Measurements from ENCODE around the gene DPYD. TPM values are rescaled to one million over a fixed set of nuclear protein-coding genes. Genes with fewer than 3 reads are reported as not detected.

The DPYD gene
- total RNA-seq, 2 experiments from 2014 or later, result 34.4 to 35.9 TPM

DNA sequence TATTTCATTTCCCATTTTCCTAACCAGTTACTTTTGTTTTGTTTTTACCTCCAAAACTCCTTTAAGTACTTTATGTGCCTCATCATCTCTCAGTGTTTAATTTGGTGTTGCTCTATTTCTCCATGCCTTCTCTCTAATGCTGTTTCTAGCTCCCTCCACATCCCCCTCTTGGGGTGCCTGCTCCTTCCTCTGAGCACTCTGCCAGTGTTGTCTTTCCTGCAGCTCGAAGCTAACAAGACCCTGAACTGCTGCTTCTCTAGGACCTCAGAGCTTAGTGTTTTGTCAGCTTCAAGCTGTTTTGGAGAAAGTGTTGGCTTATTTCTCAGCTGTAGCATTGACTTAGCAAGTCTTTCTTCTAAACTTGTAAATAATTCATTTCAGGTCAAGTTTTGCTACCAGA lies 290.6 kb downstream of the DPYD start:
- Histone ChIP-seq H3K4me3 (ENCODE audit: low read length) (no peak overlapping the region), H3K4me1 (ENCODE audit: insufficient read depth, low read length) (no peaks in the 10 kb centered on the region), H3K36me3 (ENCODE audit: insufficient read depth, low read length) (no peaks in the 10 kb centered on the region), H3K27ac (ENCODE audit: low read depth in 1 of 2, low read length in 2 of 2) (no peak overlapping the region), H3K9me3 (ENCODE audit: control insufficient read depth in 1 of 2, insufficient read depth in 1 of 2, low read length in 2 of 2) (no peaks in the 10 kb centered on the region), H3K27me3 (ENCODE audit: control insufficient read depth in 1 of 2, insufficient read depth in 2 of 2, low read length in 2 of 2) (no peaks in the 10 kb centered on the region)
- DNase-seq (no peak), ATAC-seq (ENCODE audit: poor library complexity) (no peak)
- intact Hi-C loops (cut with DNase I, micrococcal nuclease), result no loop called here
- H3K27me3 Mint-ChIP-seq, result no peaks in the 10 kb centered on the region
- H3K4me1 Mint-ChIP-seq (ENCODE audit: low read depth), result peaks cover 16% of the 10 kb centered on the region
- no peak overlapping the region for H3K4me3 Mint-ChIP-seq
- CTCF ChIA-PET, result interaction anchor here (0.8 kb wide), 1 partner anchor 16 kb away, joined by 3 read pairs; no protein-coding TSS in a partner anchor
- peaks cover 12% of the 10 kb centered on the region for H3K36me3 Mint-ChIP-seq (ENCODE audit: low read depth)
- no peak overlapping the region for H3K27ac Mint-ChIP-seq
- TF ChIP-seq, protein P1, sequence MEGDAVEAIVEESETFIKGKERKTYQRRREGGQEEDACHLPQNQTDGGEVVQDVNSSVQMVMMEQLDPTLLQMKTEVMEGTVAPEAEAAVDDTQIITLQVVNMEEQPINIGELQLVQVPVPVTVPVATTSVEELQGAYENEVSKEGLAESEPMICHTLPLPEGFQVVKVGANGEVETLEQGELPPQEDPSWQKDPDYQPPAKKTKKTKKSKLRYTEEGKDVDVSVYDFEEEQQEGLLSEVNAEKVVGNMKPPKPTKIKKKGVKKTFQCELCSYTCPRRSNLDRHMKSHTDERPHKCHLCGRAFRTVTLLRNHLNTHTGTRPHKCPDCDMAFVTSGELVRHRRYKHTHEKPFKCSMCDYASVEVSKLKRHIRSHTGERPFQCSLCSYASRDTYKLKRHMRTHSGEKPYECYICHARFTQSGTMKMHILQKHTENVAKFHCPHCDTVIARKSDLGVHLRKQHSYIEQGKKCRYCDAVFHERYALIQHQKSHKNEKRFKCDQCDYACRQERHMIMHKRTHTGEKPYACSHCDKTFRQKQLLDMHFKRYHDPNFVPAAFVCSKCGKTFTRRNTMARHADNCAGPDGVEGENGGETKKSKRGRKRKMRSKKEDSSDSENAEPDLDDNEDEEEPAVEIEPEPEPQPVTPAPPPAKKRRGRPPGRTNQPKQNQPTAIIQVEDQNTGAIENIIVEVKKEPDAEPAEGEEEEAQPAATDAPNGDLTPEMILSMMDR (IDR thresholded peaks at IDR 0.05), result no peak
- no peaks in the 10 kb centered on the region for H3K9me3 Mint-ChIP-seq
- POLR2A ChIA-PET, result no interaction called here

DNA sequence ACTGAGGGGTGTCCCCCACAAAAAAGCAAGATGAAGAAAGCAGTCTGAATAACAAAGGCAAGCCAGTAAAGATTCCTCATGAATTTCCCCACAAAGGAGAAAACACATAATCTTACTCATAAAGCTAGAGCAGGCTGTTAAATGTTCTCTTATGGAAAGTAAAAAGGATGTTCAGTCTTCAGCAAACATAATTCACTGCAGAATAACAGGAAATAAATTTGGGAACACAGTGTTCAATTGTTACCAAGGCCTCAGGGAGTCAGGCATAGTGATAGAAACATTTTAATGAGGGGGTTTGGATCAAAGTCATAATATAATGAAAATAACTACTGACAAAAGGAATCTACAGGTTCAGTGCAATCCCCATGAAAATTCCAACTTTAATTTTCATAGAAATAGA lies 297.6 kb downstream of the DPYD start:
- no peaks in the 10 kb centered on the region for H3K27me3 ChIP-seq (ENCODE audit: control insufficient read depth in 1 of 2, insufficient read depth in 2 of 2, low read length in 2 of 2)
- no peaks in the 10 kb centered on the region for H3K9me3 Mint-ChIP-seq
- no peak overlapping the region for H3K4me3 Mint-ChIP-seq
- no peaks in the 10 kb centered on the region for H3K9me3 ChIP-seq (ENCODE audit: control insufficient read depth in 1 of 2, insufficient read depth in 1 of 2, low read length in 2 of 2)
- intact Hi-C loops (cut with DNase I, micrococcal nuclease), result no loop called here
- H3K36me3 ChIP-seq (ENCODE audit: insufficient read depth, low read length), result no peaks in the 10 kb centered on the region
- ATAC-seq (ENCODE audit: poor library complexity), result no peak
- no peaks in the 10 kb centered on the region for H3K4me1 Mint-ChIP-seq (ENCODE audit: low read depth)
- H3K27ac ChIP-seq (ENCODE audit: low read depth in 1 of 2, low read length in 2 of 2), result no peak overlapping the region
- peaks cover 7% of the 10 kb centered on the region for H3K36me3 Mint-ChIP-seq (ENCODE audit: low read depth)
- TF ChIP-seq, protein P1 (IDR thresholded peaks at IDR 0.05), result no peak
- ChIA-PET CTCF (no interaction called here), POLR2A (no interaction called here)
- H3K27ac Mint-ChIP-seq, result no peak overlapping the region
- H3K27me3 Mint-ChIP-seq, result no peaks in the 10 kb centered on the region
- H3K4me3 ChIP-seq (ENCODE audit: low read length), result no peak overlapping the region
- no peak for DNase-seq
- H3K4me1 ChIP-seq (ENCODE audit: insufficient read depth, low read length), result no peaks in the 10 kb centered on the region

DNA sequence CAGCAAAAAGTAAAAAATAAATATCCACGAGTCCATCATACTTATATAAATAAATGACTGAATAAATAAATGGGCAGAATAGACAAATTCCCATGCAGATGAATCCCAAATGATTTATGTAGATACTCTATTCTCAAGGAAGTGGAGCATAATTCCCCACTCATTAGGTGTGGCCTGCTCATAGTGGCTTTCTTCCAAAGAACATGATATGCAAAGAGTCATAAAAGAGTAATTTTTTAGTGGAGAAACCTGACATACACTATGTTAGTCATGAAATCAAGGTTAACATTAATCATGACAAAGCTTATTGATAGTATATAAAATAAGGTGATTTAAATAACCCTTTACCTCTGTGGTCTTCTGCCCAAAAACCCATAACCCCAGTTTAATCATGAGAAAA lies 298.9 kb downstream of the DPYD start:
- Histone ChIP-seq H3K27ac (ENCODE audit: low read depth in 1 of 2, low read length in 2 of 2) (no peak overlapping the region), H3K9me3 (ENCODE audit: control insufficient read depth in 1 of 2, insufficient read depth in 1 of 2, low read length in 2 of 2) (no peaks in the 10 kb centered on the region), H3K27me3 (ENCODE audit: control insufficient read depth in 1 of 2, insufficient read depth in 2 of 2, low read length in 2 of 2) (no peaks in the 10 kb centered on the region), H3K4me1 (ENCODE audit: insufficient read depth, low read length) (no peaks in the 10 kb centered on the region), H3K4me3 (ENCODE audit: low read length) (no peak overlapping the region), H3K36me3 (ENCODE audit: insufficient read depth, low read length) (no peaks in the 10 kb centered on the region)
- ChIA-PET CTCF (no interaction called here), POLR2A (no interaction called here)
- H3K4me3 Mint-ChIP-seq, result no peak overlapping the region
- H3K4me1 Mint-ChIP-seq (ENCODE audit: low read depth), result no peaks in the 10 kb centered on the region
- TF ChIP-seq, protein P1 (IDR thresholded peaks at IDR 0.05), result no peak
- H3K36me3 Mint-ChIP-seq (ENCODE audit: low read depth), result peaks cover 14% of the 10 kb centered on the region
- ATAC-seq (ENCODE audit: poor library complexity) (no peak), DNase-seq (no peak)
- no peak overlapping the region for H3K27ac Mint-ChIP-seq
- H3K9me3 Mint-ChIP-seq, result no peaks in the 10 kb centered on the region
- no peaks in the 10 kb centered on the region for H3K27me3 Mint-ChIP-seq
- intact Hi-C loops (cut with DNase I, micrococcal nuclease), result no loop called here

All from CD4-positive, alpha-beta T cell (primary cell).